ENCODE measurements around the gene FNTB. TPM values are rescaled to one million over a fixed set of nuclear protein-coding genes. Genes with fewer than 3 reads are reported as not detected.

The FNTB gene
- total and polyA plus RNA-seq, 2 donors (not counting 1 experiment from before 2014, with no cell fraction given) = 6.6 to 10.2 TPM

DNA sequence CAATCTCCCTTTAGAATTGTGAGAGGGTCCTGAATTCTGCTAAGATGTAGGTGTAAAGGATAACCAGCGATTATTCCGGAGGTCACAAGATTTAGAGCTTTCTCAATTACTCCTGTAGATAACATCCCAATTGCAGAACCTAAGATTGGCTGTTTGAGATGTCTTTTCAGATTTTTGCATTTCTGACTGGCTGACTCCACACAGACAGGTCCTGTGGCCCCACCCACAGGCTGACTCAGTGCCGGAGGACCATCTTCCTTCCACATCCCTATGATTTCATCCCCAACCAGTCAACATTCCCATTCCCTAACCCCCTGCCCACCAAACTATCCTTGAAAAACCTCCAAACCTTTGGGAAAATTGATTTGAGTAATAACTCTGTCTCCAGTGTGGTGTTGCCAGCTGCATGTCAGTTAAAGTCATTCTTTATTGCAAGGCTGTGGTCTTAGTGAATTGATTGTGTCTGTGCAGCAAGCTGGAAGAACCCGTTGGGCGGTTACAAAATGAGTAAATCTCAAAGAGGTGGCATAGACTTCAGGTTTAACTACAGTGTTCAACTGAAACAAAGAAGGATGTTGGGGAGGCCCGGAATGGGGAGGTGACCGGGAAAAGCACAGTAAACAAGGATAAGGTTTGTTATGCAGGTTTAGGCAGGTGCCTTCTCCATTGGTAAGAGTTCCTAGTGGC lies 10.6 kb downstream of the FNTB start:
- ChIA-PET CTCF (interaction anchor here (1.4 kb wide), 1 partner anchor 12 kb away, joined by 3 read pairs; no protein-coding TSS in a partner anchor), POLR2A (no interaction called here)
- Histone ChIP-seq H3K9ac (ENCODE audit: low read length) (no peak overlapping the region), H3K4me2 (replicated peaks; ENCODE audit: low read depth, low read length, poor library complexity, severe bottlenecking) (no peak overlapping the region), H3K4me3 (ENCODE audit: control extremely low read depth in 1 of 5, extremely low read depth in 1 of 5, insufficient read depth in 1 of 5, low read depth in 2 of 5, low read length in 4 of 5) (no peak overlapping the region), H3K27me3 (replicated peaks in 1 of 4; ENCODE audit: control extremely low read depth in 1 of 4, control insufficient read depth in 3 of 4, insufficient read depth in 4 of 4, low read length in 3 of 4) (no peaks in the 10 kb centered on the region), H2AFZ (ENCODE audit: insufficient read depth, low read depth, low read length, poor library complexity, severe bottlenecking) (no peak overlapping the region), H3K79me2 (ENCODE audit: control insufficient read depth, insufficient read depth, low read length) (peaks cover 20% of the 10 kb centered on the region), H4K20me1 (ENCODE audit: control insufficient read depth, insufficient read depth, low read length, poor library complexity, severe bottlenecking) (no peaks in the 10 kb centered on the region), H3K27ac (ENCODE audit: low read length in 2 of 2) (no peak overlapping the region), H3K4me1 (ENCODE audit: control insufficient read depth in 2 of 2, insufficient read depth in 2 of 2, low read length in 2 of 2) (no peaks in the 10 kb centered on the region), H3K9me3 (ENCODE audit: control extremely low read depth in 1 of 3, control insufficient read depth in 2 of 3, insufficient read depth in 1 of 3, low read length in 2 of 3) (no peaks in the 10 kb centered on the region), H3K36me3 (replicated peaks in 1 of 2; ENCODE audit: control extremely low read depth in 1 of 2, control insufficient read depth in 1 of 2, extremely low read depth in 1 of 2, insufficient read depth in 2 of 2, low read length in 1 of 2) (no peaks in the 10 kb centered on the region)
- no peak for DNase-seq
- no peaks in the 10 kb centered on the region for H3K27me3 Mint-ChIP-seq
- peak; percentile 36 for ATAC-seq (ENCODE audit: low read depth)
- WGBS (ENCODE audit: insufficient coverage) = 82% methylated on average over 4 of the region's 7 CpGs
- no peak for TF ChIP-seq EZH2 (IDR thresholded peaks at IDR 0.05; ENCODE audit: borderline replicate concordance, insufficient read depth, low read depth, low read length, poor library complexity, severe bottlenecking)
- no peak overlapping the region for H3K27ac Mint-ChIP-seq
- peaks cover 4% of the 10 kb centered on the region for H3K4me1 Mint-ChIP-seq
- no peaks in the 10 kb centered on the region for H3K9me3 Mint-ChIP-seq (ENCODE audit: insufficient read depth)
- intact Hi-C loops (cut with micrococcal nuclease) = no loop called here
- peak overlapping the region; percentile 54 for H3K4me3 Mint-ChIP-seq

DNA sequence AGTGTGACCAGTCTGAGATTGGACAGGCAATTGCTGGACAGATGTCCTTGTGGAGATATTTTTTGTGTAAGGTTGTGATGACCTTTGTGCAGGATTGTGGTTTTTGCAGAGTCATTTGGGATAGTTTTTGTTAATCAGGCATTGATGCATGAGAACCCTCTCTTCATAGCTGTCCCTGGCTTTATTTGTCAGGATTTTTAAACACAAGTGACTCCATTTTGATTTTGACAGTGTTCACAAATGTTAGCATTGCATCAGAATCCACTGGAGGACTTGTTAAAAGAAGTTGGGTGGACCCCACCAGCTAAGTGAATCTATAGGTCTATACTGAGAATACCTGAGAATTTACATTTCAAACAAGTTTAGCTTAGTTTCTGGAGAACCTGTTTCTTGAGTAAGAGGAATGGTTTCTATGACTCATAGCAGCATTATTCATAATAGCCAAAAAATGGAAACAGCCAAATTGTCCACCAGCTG lies 11.8 kb downstream of the FNTB start:
- no peak overlapping the region for H2AFZ ChIP-seq (ENCODE audit: insufficient read depth, low read depth, low read length, poor library complexity, severe bottlenecking)
- H3K4me2 ChIP-seq (replicated peaks; ENCODE audit: low read depth, low read length, poor library complexity, severe bottlenecking) = no peak overlapping the region
- POLR2A ChIA-PET = no interaction called here
- H4K20me1 ChIP-seq (ENCODE audit: control insufficient read depth, insufficient read depth, low read length, poor library complexity, severe bottlenecking) = no peaks in the 10 kb centered on the region
- no peak overlapping the region for H3K4me3 ChIP-seq (ENCODE audit: control extremely low read depth in 1 of 5, extremely low read depth in 1 of 5, insufficient read depth in 1 of 5, low read depth in 2 of 5, low read length in 4 of 5)
- Mint-ChIP-seq H3K27ac (no peak overlapping the region), H3K27me3 (no peaks in the 10 kb centered on the region), H3K9me3 (ENCODE audit: insufficient read depth) (no peaks in the 10 kb centered on the region), H3K4me1 (peaks cover 3% of the 10 kb centered on the region), H3K4me3 (no peak overlapping the region)
- no peaks in the 10 kb centered on the region for H3K9me3 ChIP-seq (ENCODE audit: control extremely low read depth in 1 of 3, control insufficient read depth in 2 of 3, insufficient read depth in 1 of 3, low read length in 2 of 3)
- ATAC-seq (ENCODE audit: low read depth) = no peak
- DNase-seq = no peak
- H3K36me3 ChIP-seq (replicated peaks in 1 of 2; ENCODE audit: control extremely low read depth in 1 of 2, control insufficient read depth in 1 of 2, extremely low read depth in 1 of 2, insufficient read depth in 2 of 2, low read length in 1 of 2) = no peaks in the 10 kb centered on the region
- H3K79me2 ChIP-seq (ENCODE audit: control insufficient read depth, insufficient read depth, low read length) = peaks cover 19% of the 10 kb centered on the region
- CTCF ChIA-PET = interaction anchor here (0.9 to 2.0 kb wide), 3 partner anchors 9 to 14 kb away, joined by 4 to 7 read pairs (median 7); partner anchors contain the start of gene FNTB
- TF ChIP-seq, protein P1, sequence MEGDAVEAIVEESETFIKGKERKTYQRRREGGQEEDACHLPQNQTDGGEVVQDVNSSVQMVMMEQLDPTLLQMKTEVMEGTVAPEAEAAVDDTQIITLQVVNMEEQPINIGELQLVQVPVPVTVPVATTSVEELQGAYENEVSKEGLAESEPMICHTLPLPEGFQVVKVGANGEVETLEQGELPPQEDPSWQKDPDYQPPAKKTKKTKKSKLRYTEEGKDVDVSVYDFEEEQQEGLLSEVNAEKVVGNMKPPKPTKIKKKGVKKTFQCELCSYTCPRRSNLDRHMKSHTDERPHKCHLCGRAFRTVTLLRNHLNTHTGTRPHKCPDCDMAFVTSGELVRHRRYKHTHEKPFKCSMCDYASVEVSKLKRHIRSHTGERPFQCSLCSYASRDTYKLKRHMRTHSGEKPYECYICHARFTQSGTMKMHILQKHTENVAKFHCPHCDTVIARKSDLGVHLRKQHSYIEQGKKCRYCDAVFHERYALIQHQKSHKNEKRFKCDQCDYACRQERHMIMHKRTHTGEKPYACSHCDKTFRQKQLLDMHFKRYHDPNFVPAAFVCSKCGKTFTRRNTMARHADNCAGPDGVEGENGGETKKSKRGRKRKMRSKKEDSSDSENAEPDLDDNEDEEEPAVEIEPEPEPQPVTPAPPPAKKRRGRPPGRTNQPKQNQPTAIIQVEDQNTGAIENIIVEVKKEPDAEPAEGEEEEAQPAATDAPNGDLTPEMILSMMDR (IDR thresholded peaks at IDR 0.05) = no peak
- TF ChIP-seq EZH2 (IDR thresholded peaks at IDR 0.05; ENCODE audit: borderline replicate concordance, insufficient read depth, low read depth, low read length, poor library complexity, severe bottlenecking) = no peak
- intact Hi-C loops (cut with micrococcal nuclease) = no loop called here
- H3K27ac ChIP-seq (ENCODE audit: low read length in 2 of 2) = no peak overlapping the region
- no peaks in the 10 kb centered on the region for H3K4me1 ChIP-seq (ENCODE audit: control insufficient read depth in 2 of 2, insufficient read depth in 2 of 2, low read length in 2 of 2)
- no peak overlapping the region for H3K9ac ChIP-seq (ENCODE audit: low read length)
- H3K27me3 ChIP-seq (replicated peaks in 1 of 4; ENCODE audit: control extremely low read depth in 1 of 4, control insufficient read depth in 3 of 4, insufficient read depth in 4 of 4, low read length in 3 of 4) = no peaks in the 10 kb centered on the region
